ENCODE data around the gene KCNK10. TPM values are rescaled to one million over a fixed set of nuclear protein-coding genes. Genes with fewer than 3 reads are reported as not detected.
"Not testable (repeated sequence)": the region's sequence is repeated elsewhere in the genome, so short reads cannot be mapped to it uniquely, and the experiment has no call there.

Gene KCNK10
- total RNA-seq, 1 donor, result under 0.01 TPM

DNA sequence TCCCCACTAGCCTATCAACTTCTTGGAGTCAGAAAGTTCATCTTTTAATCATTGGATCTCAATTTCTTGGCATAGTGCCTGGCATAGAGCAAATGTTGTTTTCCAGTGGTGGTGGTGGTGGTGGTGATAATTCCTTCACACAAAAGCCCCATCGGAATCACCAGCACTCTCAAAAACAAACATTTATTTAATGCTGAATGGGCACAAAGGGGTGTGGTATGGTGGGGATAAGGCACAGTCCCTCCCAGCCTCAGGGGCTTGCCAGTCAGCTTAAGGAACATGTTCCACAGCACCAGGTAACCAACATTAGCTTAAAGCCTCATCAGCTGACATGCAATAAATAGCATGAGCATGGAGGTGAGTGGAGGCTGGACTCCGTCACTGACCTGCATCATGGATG is 56.6 kb downstream of the KCNK10 start:
- TF ChIP-seq, protein P1, sequence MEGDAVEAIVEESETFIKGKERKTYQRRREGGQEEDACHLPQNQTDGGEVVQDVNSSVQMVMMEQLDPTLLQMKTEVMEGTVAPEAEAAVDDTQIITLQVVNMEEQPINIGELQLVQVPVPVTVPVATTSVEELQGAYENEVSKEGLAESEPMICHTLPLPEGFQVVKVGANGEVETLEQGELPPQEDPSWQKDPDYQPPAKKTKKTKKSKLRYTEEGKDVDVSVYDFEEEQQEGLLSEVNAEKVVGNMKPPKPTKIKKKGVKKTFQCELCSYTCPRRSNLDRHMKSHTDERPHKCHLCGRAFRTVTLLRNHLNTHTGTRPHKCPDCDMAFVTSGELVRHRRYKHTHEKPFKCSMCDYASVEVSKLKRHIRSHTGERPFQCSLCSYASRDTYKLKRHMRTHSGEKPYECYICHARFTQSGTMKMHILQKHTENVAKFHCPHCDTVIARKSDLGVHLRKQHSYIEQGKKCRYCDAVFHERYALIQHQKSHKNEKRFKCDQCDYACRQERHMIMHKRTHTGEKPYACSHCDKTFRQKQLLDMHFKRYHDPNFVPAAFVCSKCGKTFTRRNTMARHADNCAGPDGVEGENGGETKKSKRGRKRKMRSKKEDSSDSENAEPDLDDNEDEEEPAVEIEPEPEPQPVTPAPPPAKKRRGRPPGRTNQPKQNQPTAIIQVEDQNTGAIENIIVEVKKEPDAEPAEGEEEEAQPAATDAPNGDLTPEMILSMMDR (IDR thresholded peaks at IDR 0.05; ENCODE audit: extremely low read depth, low read depth, low read length), result no peak
- Histone ChIP-seq H3K27me3 (ENCODE audit: insufficient read depth, low read length) (no peaks in the 10 kb centered on the region), H3K27ac (ENCODE audit: low read depth, low read length) (no peak overlapping the region), H3K4me2 (ENCODE audit: insufficient read depth, low read length) (no peak overlapping the region), H3K4me1 (ENCODE audit: insufficient read depth, low read length) (no peaks in the 10 kb centered on the region), H3K36me3 (ENCODE audit: insufficient read depth, low read length) (no peaks in the 10 kb centered on the region), H2AFZ (ENCODE audit: low read length) (no peak overlapping the region), H3K9me3 (ENCODE audit: low read depth, low read length) (no peaks in the 10 kb centered on the region), H3K4me3 (ENCODE audit: insufficient read depth, low read length) (no peak overlapping the region), H3K79me2 (ENCODE audit: insufficient read depth, low read length) (no peaks in the 10 kb centered on the region), H4K20me1 (ENCODE audit: insufficient read depth, low read length) (no peaks in the 10 kb centered on the region)
- DNase-seq (ENCODE audit: insufficient read length, low spot score, missing footprints), result no peak

DNA sequence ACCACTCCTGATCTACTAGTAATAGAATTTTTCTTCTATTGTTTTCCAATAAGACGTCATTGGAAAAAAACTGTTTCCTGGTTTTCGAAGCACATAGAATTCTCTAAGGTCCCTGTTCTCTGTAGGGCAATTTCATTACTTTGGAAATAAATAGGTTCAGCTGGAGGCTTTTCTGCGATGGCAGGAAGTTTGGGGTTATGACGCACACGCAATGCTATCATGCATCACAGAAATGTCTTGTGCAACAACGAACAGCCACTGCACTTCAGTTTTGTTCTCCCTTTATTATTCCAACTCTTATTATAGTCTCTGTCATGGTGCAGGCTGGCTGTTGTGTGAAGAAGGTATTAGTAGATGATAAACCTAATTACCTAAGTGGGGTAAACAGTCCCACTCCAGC is 59.0 kb downstream of the KCNK10 start:
- TF ChIP-seq, protein P1 (IDR thresholded peaks at IDR 0.05; ENCODE audit: extremely low read depth, low read depth, low read length), result no peak
- Histone ChIP-seq H3K27me3 (ENCODE audit: insufficient read depth, low read length) (no peaks in the 10 kb centered on the region), H3K27ac (ENCODE audit: low read depth, low read length) (no peak overlapping the region), H3K36me3 (ENCODE audit: insufficient read depth, low read length) (no peaks in the 10 kb centered on the region), H3K9me3 (ENCODE audit: low read depth, low read length) (no peaks in the 10 kb centered on the region), H3K4me2 (ENCODE audit: insufficient read depth, low read length) (no peak overlapping the region), H3K4me3 (ENCODE audit: insufficient read depth, low read length) (no peak overlapping the region), H3K79me2 (ENCODE audit: insufficient read depth, low read length) (no peaks in the 10 kb centered on the region), H2AFZ (ENCODE audit: low read length) (no peak overlapping the region), H4K20me1 (ENCODE audit: insufficient read depth, low read length) (no peaks in the 10 kb centered on the region), H3K4me1 (ENCODE audit: insufficient read depth, low read length) (no peaks in the 10 kb centered on the region)
- no peak for DNase-seq (ENCODE audit: insufficient read length, low spot score, missing footprints)

DNA sequence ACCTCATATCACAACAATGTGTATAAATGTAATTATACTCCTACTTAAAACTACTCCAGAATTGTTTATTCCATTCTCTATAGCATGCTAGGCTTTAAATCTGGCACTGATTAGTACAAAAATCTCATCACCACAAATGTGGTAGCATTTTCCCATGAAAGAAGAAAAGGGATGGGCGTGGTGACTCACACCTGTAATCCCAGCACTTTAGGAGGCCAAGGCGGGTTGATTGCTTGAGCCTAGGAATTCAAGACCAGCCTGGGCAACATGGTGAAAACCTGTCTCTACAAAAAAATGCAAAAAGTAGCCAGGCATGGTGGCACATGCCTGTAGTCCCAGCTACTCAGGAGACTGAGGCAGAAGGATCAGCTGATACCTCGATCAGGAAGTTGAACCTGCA is 61.8 kb downstream of the KCNK10 start:
- not testable (repeated sequence) for DNase-seq (ENCODE audit: insufficient read length, low spot score, missing footprints); H3K9me3 ChIP-seq (ENCODE audit: low read depth, low read length); H3K79me2 ChIP-seq (ENCODE audit: insufficient read depth, low read length); H3K36me3 ChIP-seq (ENCODE audit: insufficient read depth, low read length); H2AFZ ChIP-seq (ENCODE audit: low read length); H3K4me2 ChIP-seq (ENCODE audit: insufficient read depth, low read length); H3K4me3 ChIP-seq (ENCODE audit: insufficient read depth, low read length); H4K20me1 ChIP-seq (ENCODE audit: insufficient read depth, low read length); H3K27me3 ChIP-seq (ENCODE audit: insufficient read depth, low read length); H3K4me1 ChIP-seq (ENCODE audit: insufficient read depth, low read length); H3K27ac ChIP-seq (ENCODE audit: low read depth, low read length)

DNA sequence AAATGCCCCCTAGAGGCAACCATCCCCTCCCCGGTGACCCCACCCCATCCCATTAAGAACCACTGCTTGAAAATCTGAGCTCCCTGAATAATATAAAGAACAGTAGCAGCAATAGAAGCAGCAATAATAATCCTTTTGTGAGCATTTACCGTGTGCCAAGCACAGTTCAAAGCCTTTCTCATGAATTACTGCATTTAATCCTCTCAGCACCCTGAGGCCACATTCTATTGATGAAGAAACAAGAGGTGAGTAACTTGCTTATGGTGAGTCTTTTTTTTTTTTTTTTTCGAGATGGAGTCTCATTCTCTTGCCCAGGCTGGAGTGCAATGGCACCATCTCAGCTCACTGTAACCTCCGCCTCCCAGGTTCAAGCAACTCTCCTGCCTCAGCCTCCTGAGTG is 65.0 kb downstream of the KCNK10 start:
- Histone ChIP-seq H3K9me3 (ENCODE audit: low read depth, low read length) (no peaks in the 10 kb centered on the region), H3K27me3 (ENCODE audit: insufficient read depth, low read length) (no peaks in the 10 kb centered on the region), H3K4me2 (ENCODE audit: insufficient read depth, low read length) (no peak overlapping the region), H3K4me3 (ENCODE audit: insufficient read depth, low read length) (no peak overlapping the region), H3K36me3 (ENCODE audit: insufficient read depth, low read length) (no peaks in the 10 kb centered on the region), H3K27ac (ENCODE audit: low read depth, low read length) (no peak overlapping the region), H2AFZ (ENCODE audit: low read length) (no peak overlapping the region), H4K20me1 (ENCODE audit: insufficient read depth, low read length) (no peaks in the 10 kb centered on the region), H3K4me1 (ENCODE audit: insufficient read depth, low read length) (no peaks in the 10 kb centered on the region), H3K79me2 (ENCODE audit: insufficient read depth, low read length) (no peaks in the 10 kb centered on the region)
- no peak for DNase-seq (ENCODE audit: insufficient read length, low spot score, missing footprints)
- TF ChIP-seq, protein P1 (IDR thresholded peaks at IDR 0.05; ENCODE audit: extremely low read depth, low read depth, low read length), result no peak
